HEK293T (cell line): ENCODE measurements around the gene EDN2.

Source experiments
- FOXM1 ChIP-seq: fragments of 450-650 bp; IDR thresholded peaks from 2 replicates; pipeline ENCODE4 v1.6.1; 2017; ENCODE audit warnings: mild to moderate bottlenecking, borderline replicate concordance
- HDGF ChIP-seq: fragments of 450-650 bp; IDR thresholded peaks from 2 replicates; pipeline ENCODE4 v1.6.1; 2017; ENCODE audit warnings: antibody characterized with exemption, borderline replicate concordance
- ZNF384 ChIP-seq: fragments of 450-650 bp; IDR thresholded peaks from 2 replicates; pipeline ENCODE4 v1.6.1; 2016

GRCh38 chr1:41476807-41477361 is 7.6 kb downstream of the EDN2 start:
- no peak for TF ChIP-seq FOXM1
- TF ChIP-seq HDGF = no peak
- no peak for TF ChIP-seq ZNF384
